ENCODE results near the gene TSPAN9.

Gene TSPAN9

GRCh38 chr12:3304436-3305165 is 227.4 kb downstream of the TSPAN9 start:
- DNase-seq, result peak in 2 of 3 donors; percentile 22 to 23

GRCh38 chr12:3305464-3305863 is 228.3 kb downstream of the TSPAN9 start:
- no peak for DNase-seq

- DNase-seq, result no peak
Observed at GRCh38 chr12:3305904-3306619, 228.9 kb downstream of the TSPAN9 start.

GRCh38 chr12:3307389-3307788 is 230.2 kb downstream of the TSPAN9 start:
- no peak for DNase-seq

- DNase-seq, result no peak
Observed at GRCh38 chr12:3308063-3308462, 230.9 kb downstream of the TSPAN9 start.

GRCh38 chr12:3308609-3309008 is 231.4 kb downstream of the TSPAN9 start:
- DNase-seq, result no peak

GRCh38 chr12:3309805-3310204 is 232.6 kb downstream of the TSPAN9 start:
- DNase-seq, result no peak

- DNase-seq, result no peak
Observed at GRCh38 chr12:3310271-3311026, 233.3 kb downstream of the TSPAN9 start.

- DNase-seq, result no peak
Observed at GRCh38 chr12:3311027-3311402, 233.8 kb downstream of the TSPAN9 start.

GRCh38 chr12:3311491-3312103 is 234.4 kb downstream of the TSPAN9 start:
- DNase-seq, result no peak

GRCh38 chr12:3313066-3313465 is 235.9 kb downstream of the TSPAN9 start:
- DNase-seq, result no peak

- peak; percentile 34 to 45 (median 45) for DNase-seq
Observed at GRCh38 chr12:3313675-3314663, 236.8 kb downstream of the TSPAN9 start.

- no peak for DNase-seq
Observed at GRCh38 chr12:3315201-3315661, 238.1 kb downstream of the TSPAN9 start.

- DNase-seq, result no peak
Observed at GRCh38 chr12:3316776-3317480, 239.7 kb downstream of the TSPAN9 start.

GRCh38 chr12:3317481-3317815 is 240.3 kb downstream of the TSPAN9 start:
- DNase-seq, result no peak

- no peak for DNase-seq
Observed at GRCh38 chr12:3317841-3318501, 240.8 kb downstream of the TSPAN9 start.

GRCh38 chr12:3319723-3320492 is 242.7 kb downstream of the TSPAN9 start:
- DNase-seq, result no peak

GRCh38 chr12:3320881-3321509 is 243.8 kb downstream of the TSPAN9 start:
- DNase-seq, result no peak

- DNase-seq, result no peak
Observed at GRCh38 chr12:3321881-3322280, 244.7 kb downstream of the TSPAN9 start.
